Measurements from ENCODE around the gene BGN.

BGN gene

GRCh38 chrX:153462291-153462690, 32.5 kb upstream of the BGN start:
- no peak for DNase-seq

GRCh38 chrX:153463031-153463430, 31.7 kb upstream of the BGN start:
- no peak for DNase-seq

- no peak for DNase-seq
Measured at GRCh38 chrX:153463556-153463955, 31.2 kb upstream of the BGN start.

GRCh38 chrX:153464116-153464515, 30.7 kb upstream of the BGN start:
- no peak for DNase-seq

- DNase-seq, result no peak
Measured at GRCh38 chrX:153465691-153466380, 28.9 kb upstream of the BGN start.

- no peak for DNase-seq
Measured at GRCh38 chrX:153468008-153468580, 26.7 kb upstream of the BGN start.

GRCh38 chrX:153469811-153470410, 24.9 kb upstream of the BGN start:
- DNase-seq, result no peak

GRCh38 chrX:153470411-153471363, 24.1 kb upstream of the BGN start, which contains the start of gene HAUS7:
HAUS7 (minus strand) TSS chrX:153470576; CDS start chrX:153470557, 19 bp downstream.
- DNase-seq, result peak; percentile 91

GRCh38 chrX:153471663-153472280, 23.0 kb upstream of the BGN start:
- no peak for DNase-seq

- no peak for DNase-seq
Measured at GRCh38 chrX:153473126-153473525, 21.7 kb upstream of the BGN start.

GRCh38 chrX:153474266-153474665, 20.5 kb upstream of the BGN start:
- DNase-seq, result no peak

GRCh38 chrX:153474718-153475117, 20.1 kb upstream of the BGN start:
- DNase-seq, result peak; percentile 56

GRCh38 chrX:153475271-153475670, 19.5 kb upstream of the BGN start:
- DNase-seq, result no peak

- no peak for DNase-seq
Measured at GRCh38 chrX:153475751-153476281, 19.0 kb upstream of the BGN start.

GRCh38 chrX:153476666-153477363, 18.0 kb upstream of the BGN start:
- no peak for DNase-seq

GRCh38 chrX:153477364-153477857, 17.4 kb upstream of the BGN start:
- no peak for DNase-seq

- no peak for DNase-seq
Measured at GRCh38 chrX:153477901-153478300, 16.9 kb upstream of the BGN start.

- no peak for DNase-seq
Measured at GRCh38 chrX:153478746-153479145, 16.0 kb upstream of the BGN start.

GRCh38 chrX:153481043-153481442, 13.7 kb upstream of the BGN start:
- DNase-seq, result no peak

GRCh38 chrX:153482376-153483015, 12.3 kb upstream of the BGN start:
- DNase-seq, result no peak
